Posterior cingulate gyrus (tissue), 11 donors: Measurements from ENCODE around the gene PROSER2.
A peak's percentile ranks its signal among the peaks of the same experiment; 100 is the strongest.

Experiments used
- DNase-seq, 10 donors: peaks; one replicate each; pipeline versions ENCODE4 v3.0.0 to v3.0.0-alpha.2; 2020 to 2021; ENCODE audit warnings: mixed read lengths in 3 of 10
- intact Hi-C: fragments of 100-400 bp; cut with DNase I; formaldehyde crosslinking; loops from one replicate; pipeline ENCODE4 v1.15.1; 2023

PROSER2 gene

GRCh38 chr10:11898033-11898371 lies 74.8 kb downstream of the PROSER2 start:
- DNase-seq: no peak
- intact Hi-C loops: no loop called here

- DNase-seq: peak in 1 of 10 donors; percentile 42
- intact Hi-C loops: no loop called here
These were observed 75.4 kb downstream of the PROSER2 start for GRCh38 chr10:11898372-11899066.

GRCh38 chr10:11899067-11899876 lies 76.1 kb downstream of the PROSER2 start:
- peak in 1 of 10 donors; percentile 71 for DNase-seq

GRCh38 chr10:11901036-11901301 lies 77.8 kb downstream of the PROSER2 start:
- intact Hi-C loops: no loop called here

More at GRCh38 chr10:11899067-11899876, 76.1 kb downstream of the PROSER2 start:
- intact Hi-C loops: no loop called here

GRCh38 chr10:11901454-11901832 lies 78.3 kb downstream of the PROSER2 start:
- no peak for DNase-seq
- intact Hi-C loops: no loop called here

More at GRCh38 chr10:11901036-11901301, 77.8 kb downstream of the PROSER2 start:
- DNase-seq: no peak

GRCh38 chr10:11901833-11902475 lies 78.8 kb downstream of the PROSER2 start:
- peak in 1 of 10 donors; percentile 70 for DNase-seq
- intact Hi-C loops: no loop called here

- DNase-seq: no peak
These were observed 79.5 kb downstream of the PROSER2 start for GRCh38 chr10:11902646-11903045.

GRCh38 chr10:11906714-11907113 lies 83.6 kb downstream of the PROSER2 start:
- intact Hi-C loops: no loop called here
- DNase-seq: no peak

More at GRCh38 chr10:11902646-11903045, 79.5 kb downstream of the PROSER2 start:
- intact Hi-C loops: no loop called here

GRCh38 chr10:11907914-11908313 lies 84.8 kb downstream of the PROSER2 start:
- peak in 1 of 10 donors; percentile 54 for DNase-seq
- intact Hi-C loops: no loop called here

- DNase-seq: peak in 1 of 10 donors; percentile 76
- intact Hi-C loops: no loop called here
These were observed 85.4 kb downstream of the PROSER2 start for GRCh38 chr10:11908536-11908935.

GRCh38 chr10:11908991-11909390 lies 85.8 kb downstream of the PROSER2 start:
- DNase-seq: peak in 1 of 10 donors; percentile 68
- intact Hi-C loops: no loop called here

GRCh38 chr10:11909618-11910017 lies 86.5 kb downstream of the PROSER2 start:
- intact Hi-C loops: no loop called here
- no peak for DNase-seq

- DNase-seq: no peak
These were observed 86.9 kb downstream of the PROSER2 start for GRCh38 chr10:11910102-11910501.

GRCh38 chr10:11913079-11913641 lies 90.0 kb downstream of the PROSER2 start:
- DNase-seq: no peak
- intact Hi-C loops: no loop called here

More at GRCh38 chr10:11910102-11910501, 86.9 kb downstream of the PROSER2 start:
- intact Hi-C loops: no loop called here

GRCh38 chr10:11918384-11918783 lies 95.2 kb downstream of the PROSER2 start:
- no peak for DNase-seq
- intact Hi-C loops: no loop called here

GRCh38 chr10:11919271-11919670 lies 96.1 kb downstream of the PROSER2 start:
- intact Hi-C loops: no loop called here
- DNase-seq: no peak
